Sigmoid colon (tissue), 7 donors: ENCODE data around the gene PLEKHH1. TPM values are rescaled to one million over a fixed set of nuclear protein-coding genes. Genes with fewer than 3 reads are reported as not detected.
"Not testable (repeated sequence)": the region's sequence is repeated elsewhere in the genome, so short reads cannot be mapped to it uniquely, and the experiment has no call there.

ENCODE experiments used
- DNase-seq: peaks from one replicate; pipeline ENCODE4 v3.0.0-alpha.2; 2019
- H3K27ac ChIP-seq, 4 donors: fragments of 200-600 bp; sonication (generic); one replicate each; pipeline ENCODE4 v1.5.1; 2016 to 2019; ENCODE audit warnings: mild to moderate bottlenecking in 1 of 4
- H3K27me3 ChIP-seq, 3 donors: fragments of 200-600 bp; sonication (generic); one replicate each; pipeline ENCODE4 v1.5.1; 2019; ENCODE audit warnings: mild to moderate bottlenecking in 1 of 3
- H3K36me3 ChIP-seq, 4 donors: fragments of 200-600 bp; sonication (generic); one replicate each; pipeline ENCODE4 v1.5.1; 2016 to 2019
- H3K4me1 ChIP-seq, 4 donors: fragments of 200-600 bp; sonication (generic); one replicate each; pipeline ENCODE4 v1.5.1; 2017 to 2019
- H3K4me3 ChIP-seq, 4 donors: fragments of 200-600 bp; sonication (generic); one replicate each; pipeline ENCODE4 v1.5.1; 2017 to 2019; ENCODE audit warnings: mild to moderate bottlenecking in 2 of 4, moderate library complexity in 1 of 4
- H3K9me3 ChIP-seq, 4 donors: fragments of 200-600 bp in 3 of 4; sonication (generic) in 3 of 4; one replicate each; pipeline versions ENCODE4 v1.5.1 to v1.6.1; 2013 to 2019
- EP300 ChIP-seq, 4 donors: sonication (generic); formaldehyde crosslinking; IDR thresholded peaks; one replicate each; pipeline ENCODE4 v1.6.1; 2017; ENCODE audit warnings: antibody characterized with exemption in 4 of 4
- POLR2A ChIP-seq, 2 donors: fragments of 450-650 bp; IDR thresholded peaks; one replicate each; pipeline ENCODE4 v1.6.1; 2016; ENCODE audit warnings: antibody characterized with exemption in 2 of 2, mild to moderate bottlenecking in 2 of 2, moderate library complexity in 2 of 2
- POLR2AphosphoS5 ChIP-seq, 4 donors: sonication (generic); formaldehyde crosslinking; IDR thresholded peaks; one replicate each; pipeline ENCODE4 v1.6.1; 2017; ENCODE audit warnings: antibody characterized with exemption in 4 of 4
- WGBS, 2 donors: extraction: QIAGEN DNeasy Blood & Tissue Kit; methylation state at CpG; one replicate each; pipeline ENCODE4 v1.1.7; 2013; 5-methylcytosine and 5-hydroxymethylcytosine counted together
- intact Hi-C: fragments of 100-400 bp; cut with DNase I; formaldehyde crosslinking; loops from one replicate; pipeline ENCODE4 v1.15.1; 2023
- polyA plus RNA-seq, 3 donors: library from polyadenylated mRNA; stranded (reverse); fragments of 200-250 nt; gene quantifications; one replicate each; pipeline ENCODE4 v1.2.3, GENCODE V29; 2013
- total RNA-seq, 4 donors: library from RNA; depleted of rRNA; stranded (reverse); fragments of >200 nt; gene quantifications; one replicate each; pipeline ENCODE4 v1.1.0, GENCODE V29; 2016
- TF ChIP-seq, protein P1 (sequence below), 4 experiments: fragments of 450-650 bp in 3 of 4; fragments of 200-600 bp in 1 of 4; IDR thresholded peaks; one replicate each; pipeline ENCODE4 v1.5.1; 2016 to 2019; ENCODE audit warnings: antibody characterized with exemption in 4 of 4, mild to moderate bottlenecking in 3 of 4, moderate library complexity in 2 of 4
- donor health status: healthy with polysubstance abuse.
- donor health status: Bipolar disorder and iron deficiency.
- donor health status: healthy.

PLEKHH1 gene
- total and polyA plus RNA-seq, 7 donors: 2.0 to 25.3 (median 8.0) TPM

GRCh38 chr14:67537736-67538135 lies 4.6 kb downstream of the PLEKHH1 start:
- H3K4me3 ChIP-seq: no peak overlapping the region
- 58 to 87% methylated on average over 3 of the region's 3 CpGs for WGBS, 2 donors
- intact Hi-C loops: no loop called here
- TF ChIP-seq EP300 (IDR thresholded peaks at IDR 0.05) (no peak), POLR2AphosphoS5 (IDR thresholded peaks at IDR 0.05) (no peak), POLR2A (IDR thresholded peaks at IDR 0.05) (no peak)
- TF ChIP-seq, protein P1, sequence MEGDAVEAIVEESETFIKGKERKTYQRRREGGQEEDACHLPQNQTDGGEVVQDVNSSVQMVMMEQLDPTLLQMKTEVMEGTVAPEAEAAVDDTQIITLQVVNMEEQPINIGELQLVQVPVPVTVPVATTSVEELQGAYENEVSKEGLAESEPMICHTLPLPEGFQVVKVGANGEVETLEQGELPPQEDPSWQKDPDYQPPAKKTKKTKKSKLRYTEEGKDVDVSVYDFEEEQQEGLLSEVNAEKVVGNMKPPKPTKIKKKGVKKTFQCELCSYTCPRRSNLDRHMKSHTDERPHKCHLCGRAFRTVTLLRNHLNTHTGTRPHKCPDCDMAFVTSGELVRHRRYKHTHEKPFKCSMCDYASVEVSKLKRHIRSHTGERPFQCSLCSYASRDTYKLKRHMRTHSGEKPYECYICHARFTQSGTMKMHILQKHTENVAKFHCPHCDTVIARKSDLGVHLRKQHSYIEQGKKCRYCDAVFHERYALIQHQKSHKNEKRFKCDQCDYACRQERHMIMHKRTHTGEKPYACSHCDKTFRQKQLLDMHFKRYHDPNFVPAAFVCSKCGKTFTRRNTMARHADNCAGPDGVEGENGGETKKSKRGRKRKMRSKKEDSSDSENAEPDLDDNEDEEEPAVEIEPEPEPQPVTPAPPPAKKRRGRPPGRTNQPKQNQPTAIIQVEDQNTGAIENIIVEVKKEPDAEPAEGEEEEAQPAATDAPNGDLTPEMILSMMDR (IDR thresholded peaks at IDR 0.05): no peak
- H3K36me3 ChIP-seq: no peaks in the 10 kb centered on the region
- no peaks in the 10 kb centered on the region for H3K9me3 ChIP-seq
- no peak overlapping the region for H3K27ac ChIP-seq
- peaks cover 0 to 13% (median 4%) of the 10 kb centered on the region in 4 donors for H3K4me1 ChIP-seq
- no peak for DNase-seq
- no peaks in the 10 kb centered on the region for H3K27me3 ChIP-seq

DNA sequence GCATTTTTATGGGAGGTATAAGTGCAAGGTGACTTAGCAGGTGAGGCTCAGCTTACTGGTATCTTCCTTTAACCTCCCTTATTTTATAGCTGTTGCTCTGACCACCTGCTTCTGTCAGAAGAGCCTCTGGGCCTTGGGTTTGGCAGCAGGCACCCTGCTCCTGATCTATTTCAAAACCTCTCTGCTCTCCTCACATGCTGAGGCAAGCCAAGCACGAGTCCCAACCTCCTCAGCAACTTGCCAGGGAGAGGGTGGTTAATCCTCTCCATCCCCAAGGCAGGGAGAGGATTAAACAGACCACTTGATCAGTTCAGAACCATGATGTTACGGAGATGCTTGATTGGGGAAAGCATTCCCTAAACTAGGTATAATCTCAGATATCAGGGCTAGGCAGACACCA lies 5.4 kb downstream of the PLEKHH1 start:
- H3K27ac ChIP-seq: no peak overlapping the region
- H3K4me1 ChIP-seq: peaks cover 0 to 7% (median 2%) of the 10 kb centered on the region in 4 donors
- no peaks in the 10 kb centered on the region for H3K9me3 ChIP-seq
- no peaks in the 10 kb centered on the region for H3K36me3 ChIP-seq
- TF ChIP-seq POLR2AphosphoS5 (IDR thresholded peaks at IDR 0.05): no peak
- no peak for TF ChIP-seq POLR2A (IDR thresholded peaks at IDR 0.05)
- TF ChIP-seq, protein P1 (IDR thresholded peaks at IDR 0.05): no peak
- no peak for TF ChIP-seq EP300 (IDR thresholded peaks at IDR 0.05)
- H3K4me3 ChIP-seq: no peak overlapping the region
- peak; percentile 26 for DNase-seq
- no peaks in the 10 kb centered on the region for H3K27me3 ChIP-seq
- intact Hi-C loops: no loop called here
- 80 to 88% methylated on average over 2 of the region's 2 CpGs for WGBS, 2 donors

- Histone ChIP-seq H3K4me3 (no peak overlapping the region), H3K36me3 (no peaks in the 10 kb centered on the region), H3K4me1 (peaks cover 0 to under 1% (median 0%) of the 10 kb centered on the region in 4 donors), H3K27ac (no peak overlapping the region), H3K9me3 (no peaks in the 10 kb centered on the region), H3K27me3 (no peaks in the 10 kb centered on the region)
- 81 to 84% methylated on average over 5 of the region's 5 CpGs for WGBS, 2 donors
- intact Hi-C loops: no loop called here
- no peak for TF ChIP-seq POLR2AphosphoS5 (IDR thresholded peaks at IDR 0.05)
- TF ChIP-seq, protein P1 (IDR thresholded peaks at IDR 0.05): no peak
- TF ChIP-seq POLR2A (IDR thresholded peaks at IDR 0.05): no peak
- TF ChIP-seq EP300 (IDR thresholded peaks at IDR 0.05): no peak
- DNase-seq: peak; percentile 28
Measured at GRCh38 chr14:67539116-67539515, 6.0 kb downstream of the PLEKHH1 start.

DNA sequence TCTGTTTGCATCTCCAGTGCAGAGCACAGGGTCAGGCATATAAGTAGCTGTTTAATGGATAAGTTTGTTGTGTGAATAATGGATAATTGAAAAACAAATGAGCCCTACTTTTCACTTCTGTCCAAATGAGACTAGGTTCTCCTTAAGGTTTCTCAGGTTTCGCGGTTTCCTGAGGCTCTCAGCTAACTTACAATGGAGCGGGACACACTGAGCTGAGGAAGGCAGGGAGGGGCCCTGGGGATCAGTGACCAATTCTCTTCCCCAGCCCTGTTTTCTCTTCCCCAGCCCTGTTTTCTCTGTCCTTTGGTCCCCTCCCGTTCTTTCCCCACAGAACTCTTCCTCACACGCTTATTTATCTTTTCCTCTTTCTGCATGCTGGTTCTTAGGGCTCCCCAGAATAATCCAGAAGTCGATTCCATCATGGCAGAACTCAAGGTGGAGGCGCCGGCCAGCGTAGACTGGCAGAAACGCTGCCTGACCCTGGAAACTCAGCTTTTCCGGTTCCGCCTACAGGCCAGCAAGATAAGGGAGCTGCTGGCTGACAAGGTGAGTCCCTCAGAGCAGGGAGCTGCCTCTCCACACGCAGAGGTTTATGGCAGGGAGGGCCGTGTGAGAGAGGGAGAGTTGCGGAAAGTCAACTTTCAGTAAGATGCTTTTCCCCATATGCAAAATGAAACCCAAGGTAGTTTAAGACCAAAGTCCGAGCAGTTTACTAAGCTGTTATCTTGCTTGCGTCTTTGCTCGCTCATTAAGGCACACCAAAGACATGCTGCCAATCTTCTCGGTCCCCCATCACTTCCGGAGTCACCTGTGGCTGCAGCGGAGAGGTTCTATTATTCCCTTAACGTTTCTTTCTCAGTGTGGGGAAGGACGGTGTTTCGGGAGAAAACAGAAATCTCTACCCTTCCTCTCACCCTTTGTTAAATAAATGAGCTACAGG lies 8.6 kb downstream of the PLEKHH1 start:
- intact Hi-C loops: no loop called here
- Histone ChIP-seq H3K27ac (no peak overlapping the region), H3K27me3 (no peaks in the 10 kb centered on the region), H3K9me3 (no peaks in the 10 kb centered on the region), H3K4me3 (no peak overlapping the region), H3K4me1 (no peaks in the 10 kb centered on the region), H3K36me3 (no peaks in the 10 kb centered on the region)
- TF ChIP-seq, protein P1 (IDR thresholded peaks at IDR 0.05): no peak
- TF ChIP-seq POLR2A (IDR thresholded peaks at IDR 0.05): peak in 1 of 2 donors; percentile 33
- DNase-seq: peak; percentile 30
- 10 to 34% methylated on average over 24 of the region's 24 CpGs for WGBS, 2 donors

DNA sequence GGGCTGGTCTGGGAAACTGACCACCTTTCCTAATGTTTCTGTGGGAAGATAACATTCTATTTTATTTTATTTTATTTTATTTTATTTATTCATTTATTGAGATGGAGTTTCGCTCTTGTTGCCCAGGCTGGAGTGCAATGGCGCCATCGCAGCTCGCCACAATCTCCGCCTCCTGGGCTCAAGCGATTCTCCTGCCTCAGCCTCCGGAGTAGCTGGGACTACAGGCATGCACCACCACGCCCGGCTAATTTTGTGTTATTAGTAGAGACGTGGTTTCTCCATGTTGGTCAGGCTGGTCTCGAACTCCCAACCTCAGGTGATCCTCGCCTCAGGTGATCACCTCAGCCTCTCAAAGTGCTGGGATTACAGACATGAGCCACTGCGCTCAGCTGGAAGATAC lies 9.5 kb downstream of the PLEKHH1 start:
- H3K4me3 ChIP-seq, H3K27ac ChIP-seq, H3K9me3 ChIP-seq, intact Hi-C loops, H3K4me1 ChIP-seq, H3K27me3 ChIP-seq, H3K36me3 ChIP-seq: not testable (repeated sequence)
- peak; percentile 9 for DNase-seq
- WGBS, 2 donors: 91 to 94% methylated on average over 13 of the region's 13 CpGs
